Limb (tissue), 2 donors: Measurements from ENCODE around the gene RETNLB.

ENCODE experiments used
- DNase-seq, 2 donors: peaks; one replicate each; pipeline ENCODE4 v3.0.0-alpha.2; 2016; ENCODE audit errors: extremely low spot score in 2 of 2

Gene RETNLB, protein sequence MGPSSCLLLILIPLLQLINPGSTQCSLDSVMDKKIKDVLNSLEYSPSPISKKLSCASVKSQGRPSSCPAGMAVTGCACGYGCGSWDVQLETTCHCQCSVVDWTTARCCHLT

DNA sequence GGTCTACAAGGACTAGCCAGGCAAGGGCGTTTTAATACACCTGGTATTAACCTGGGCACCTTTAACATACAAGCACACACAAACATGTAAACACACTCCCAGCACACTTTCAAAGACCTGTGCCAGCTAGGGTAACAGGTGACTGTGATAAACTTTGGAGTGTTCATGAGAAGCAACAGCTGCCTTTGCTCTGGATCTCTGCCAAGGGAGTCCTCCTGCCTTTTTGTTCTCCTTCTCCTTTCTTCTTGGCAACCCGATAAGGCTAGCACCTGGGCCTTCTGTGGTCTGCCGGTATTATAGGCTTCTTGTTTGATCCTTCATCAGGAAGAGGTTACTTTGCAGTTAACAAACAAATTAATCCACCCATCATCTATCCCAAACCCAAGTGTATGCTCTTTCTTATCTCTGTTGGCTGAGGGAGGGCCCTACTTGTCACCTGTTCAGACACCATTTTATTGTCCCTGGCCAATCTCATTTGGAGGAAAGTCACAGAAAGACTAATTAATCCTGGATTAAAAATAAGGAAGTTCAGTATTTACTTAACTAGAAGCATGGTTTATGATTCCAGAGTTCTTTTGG, at the start of gene RETNLB:
Gene RETNLB (minus strand): TSS at position 7 of the 579 bp plus-strand sequence. CDS start 225 bp downstream, outside the sequence.
- DNase-seq: no peak

DNA sequence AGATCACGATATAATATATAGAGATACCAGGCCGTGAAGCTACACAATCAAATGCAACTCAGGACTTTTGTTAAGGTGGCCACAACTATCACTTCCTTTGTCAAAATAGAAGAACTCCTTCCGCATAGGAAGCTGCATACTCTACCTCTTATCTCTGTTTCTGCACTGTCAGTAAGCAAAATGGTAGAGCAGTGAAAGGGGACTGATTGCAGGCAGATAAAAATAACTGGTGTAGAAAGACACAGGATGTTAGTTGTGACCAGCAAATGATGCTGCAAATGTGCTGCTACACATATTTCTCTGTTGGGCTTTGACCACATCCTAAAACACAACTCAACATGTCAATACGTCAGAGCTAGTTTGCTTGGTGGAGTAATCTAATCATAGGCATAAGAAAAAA, 49.1 kb upstream of the RETNLB start:
- no peak for DNase-seq

GRCh38 chr3:108804966-108805365, 47.8 kb upstream of the RETNLB start:
- no peak for DNase-seq

DNA sequence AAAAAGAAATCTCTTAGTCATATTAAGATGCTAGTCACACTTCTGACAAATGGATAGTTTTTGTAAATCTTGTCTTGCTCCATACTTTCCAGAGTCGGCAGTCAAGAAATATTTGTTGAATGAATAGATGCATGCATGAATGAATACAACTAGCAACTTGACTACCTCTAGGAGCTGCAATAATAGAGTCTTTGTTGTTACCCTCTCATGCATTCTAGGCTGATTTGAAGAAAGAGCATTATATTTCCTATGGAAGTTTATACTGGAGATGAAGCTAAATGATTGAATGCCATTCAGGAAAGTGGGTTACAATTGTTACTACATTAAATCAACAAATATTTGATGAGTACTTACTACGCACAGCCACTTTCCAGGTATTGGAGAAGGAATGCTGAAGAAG, 47.2 kb upstream of the RETNLB start:
- no peak for DNase-seq

- DNase-seq: no peak
These were observed 34.3 kb upstream of the RETNLB start for GRCh38 chr3:108791473-108791872.

DNA sequence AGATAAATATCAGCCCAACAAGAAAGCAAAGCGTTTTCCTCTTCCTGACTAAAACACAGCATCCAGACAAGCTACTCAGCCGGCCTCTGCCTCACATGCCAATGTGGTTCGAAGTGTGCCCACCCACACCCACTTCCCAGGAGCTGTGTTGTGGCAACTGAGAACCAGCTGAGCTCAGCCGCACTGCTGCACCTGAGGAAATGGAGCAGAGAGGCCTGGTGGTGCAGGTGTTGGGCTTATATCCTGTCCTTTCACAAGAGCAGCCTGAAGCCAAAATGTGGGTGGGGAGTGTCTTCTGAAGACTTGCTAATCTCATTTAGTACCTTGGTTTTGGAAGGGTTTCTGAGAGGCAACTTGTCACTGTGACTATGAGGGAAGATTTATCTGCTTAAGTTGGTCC, 23.0 kb upstream of the RETNLB start:
- DNase-seq: no peak

DNA sequence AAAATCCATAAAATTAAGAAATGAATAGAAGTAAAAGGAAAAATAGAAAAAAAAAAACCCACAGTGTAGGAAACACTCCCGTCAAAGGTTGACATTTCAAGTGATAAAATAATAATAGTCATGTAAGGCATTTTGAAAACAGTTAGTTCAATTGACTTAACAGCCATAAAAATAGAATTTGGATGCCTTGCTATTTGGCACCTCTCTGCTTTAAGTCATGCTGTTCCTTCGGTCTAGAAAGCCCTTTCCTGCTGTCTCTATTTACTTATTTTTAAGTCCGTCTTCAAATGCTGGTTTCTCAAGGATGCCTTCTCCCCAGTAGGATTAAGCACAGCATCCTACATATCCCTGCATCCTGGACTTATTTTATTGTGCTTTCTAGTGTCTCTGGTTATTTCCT, 22.3 kb upstream of the RETNLB start:
- DNase-seq: no peak

DNA sequence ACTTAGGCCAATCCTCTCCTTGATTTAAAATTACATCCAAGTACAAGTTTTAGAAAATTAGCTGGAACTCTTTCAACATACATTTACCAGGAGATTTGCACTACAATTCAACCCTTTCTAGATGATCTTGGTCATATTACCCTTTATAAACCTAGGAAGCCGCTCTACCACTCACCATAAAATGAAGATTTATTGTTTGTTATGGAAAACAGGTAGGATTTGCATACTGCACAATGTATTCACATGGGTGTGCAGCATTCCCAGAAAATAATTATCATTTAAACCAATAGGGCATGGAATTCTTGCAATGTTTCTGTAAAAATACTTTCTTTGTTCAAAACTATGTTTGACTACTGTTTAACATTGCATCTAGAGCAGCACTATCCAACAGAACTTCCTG, 18.4 kb upstream of the RETNLB start:
- DNase-seq: no peak

DNA sequence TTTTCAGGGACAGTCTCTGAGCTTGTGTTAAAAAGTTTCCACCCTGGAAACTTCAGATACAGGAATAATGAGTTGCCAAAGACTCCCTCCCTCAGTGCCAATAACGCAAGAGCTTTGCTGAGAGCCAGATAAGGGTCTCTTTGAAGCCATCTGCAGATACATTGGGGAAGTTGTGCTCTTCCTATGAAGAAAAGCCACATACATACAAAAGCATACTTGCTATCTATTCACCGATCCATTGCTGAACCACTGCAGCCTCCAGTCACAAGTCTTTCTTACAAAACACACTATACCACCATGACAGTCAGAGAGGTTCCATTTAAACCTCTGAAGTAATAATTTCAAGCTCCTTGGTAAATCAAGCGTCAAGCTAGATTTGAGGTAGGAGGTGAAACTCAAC, 10.0 kb upstream of the RETNLB start:
- DNase-seq: no peak

GRCh38 chr3:108755686-108756085, 1.5 kb downstream of the RETNLB start:
- no peak for DNase-seq

- no peak for DNase-seq
These were observed 12.4 kb downstream of the RETNLB start for GRCh38 chr3:108744762-108745161.

DNA sequence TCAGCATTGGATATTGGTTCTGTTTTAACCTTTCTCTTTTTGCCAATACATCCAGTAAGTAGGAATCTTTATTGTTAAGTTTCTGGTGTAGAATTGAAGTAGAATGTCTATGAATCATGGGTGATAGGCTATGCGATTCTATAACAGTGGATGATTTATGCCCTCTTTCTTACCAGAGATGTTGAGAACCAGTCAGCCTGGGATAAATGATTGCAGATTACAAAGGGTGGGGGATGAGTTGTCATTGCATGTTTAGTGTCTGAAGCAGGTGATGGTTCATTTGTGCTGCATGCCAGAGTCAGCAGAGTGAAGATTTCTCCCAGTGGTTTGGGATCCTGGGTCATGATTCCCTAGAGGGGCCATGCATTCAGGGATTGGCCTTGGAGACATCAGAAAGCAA, 14.3 kb downstream of the RETNLB start:
- no peak for DNase-seq

DNA sequence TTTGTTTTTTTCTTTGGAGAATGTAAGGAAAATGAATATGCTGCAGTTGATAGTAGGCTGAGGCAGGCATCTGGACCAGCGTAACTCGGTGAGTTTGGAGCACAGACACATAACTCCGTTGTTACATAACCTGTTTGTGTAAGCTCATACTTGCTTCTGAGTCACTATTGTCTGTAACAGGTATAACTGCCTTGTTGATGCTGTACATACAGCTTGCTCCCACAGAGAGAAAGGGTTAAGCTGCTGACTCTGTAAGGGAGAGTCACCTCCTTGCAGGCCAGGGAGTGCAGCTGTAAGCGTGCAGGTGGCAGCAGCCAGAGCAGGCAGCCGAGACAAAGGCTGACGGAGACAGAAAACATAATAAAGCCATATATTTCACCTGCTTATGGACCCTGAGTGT, 20.4 kb downstream of the RETNLB start:
- no peak for DNase-seq

DNA sequence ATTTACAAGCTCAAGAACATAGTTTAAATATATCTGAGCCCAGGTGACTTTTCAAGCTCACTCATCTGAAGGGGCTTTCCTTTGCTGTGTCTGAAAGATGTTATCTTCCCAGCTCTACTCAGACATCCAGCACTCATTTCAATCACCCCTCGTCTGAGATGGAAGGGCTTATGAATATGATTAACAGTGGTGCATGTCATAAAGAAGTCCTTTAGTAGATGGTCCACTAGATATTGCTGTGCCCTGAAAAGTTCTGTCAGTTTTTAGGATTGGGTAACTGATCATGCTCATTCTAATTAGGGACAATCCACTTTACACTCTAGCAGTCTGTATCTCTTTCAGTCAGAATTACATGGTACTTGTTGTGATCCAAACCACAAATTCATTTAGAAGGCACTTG, 28.3 kb downstream of the RETNLB start:
- DNase-seq: no peak

DNA sequence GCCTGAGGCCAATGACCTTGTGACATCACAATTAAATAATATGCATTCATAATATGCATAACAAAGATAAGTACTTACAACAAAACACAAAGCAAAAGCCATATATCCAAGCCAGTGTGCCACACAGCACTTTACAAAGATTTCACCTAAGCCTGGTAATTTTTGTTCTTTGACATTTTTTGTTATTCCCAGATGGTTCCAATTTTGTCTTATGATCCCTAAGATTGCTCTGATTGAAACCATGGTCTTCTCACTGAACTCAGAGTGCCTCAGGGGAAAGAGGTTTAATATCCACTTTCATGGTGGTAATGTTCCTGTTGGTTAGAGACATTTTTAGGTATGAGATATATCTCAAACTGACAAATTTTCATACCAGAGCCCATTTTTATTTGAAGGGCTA, 29.1 kb downstream of the RETNLB start:
- no peak for DNase-seq

- no peak for DNase-seq
These were observed 33.1 kb downstream of the RETNLB start for GRCh38 chr3:108724101-108724500.

- DNase-seq: no peak
These were observed 34.5 kb downstream of the RETNLB start for GRCh38 chr3:108722724-108723123.

DNA sequence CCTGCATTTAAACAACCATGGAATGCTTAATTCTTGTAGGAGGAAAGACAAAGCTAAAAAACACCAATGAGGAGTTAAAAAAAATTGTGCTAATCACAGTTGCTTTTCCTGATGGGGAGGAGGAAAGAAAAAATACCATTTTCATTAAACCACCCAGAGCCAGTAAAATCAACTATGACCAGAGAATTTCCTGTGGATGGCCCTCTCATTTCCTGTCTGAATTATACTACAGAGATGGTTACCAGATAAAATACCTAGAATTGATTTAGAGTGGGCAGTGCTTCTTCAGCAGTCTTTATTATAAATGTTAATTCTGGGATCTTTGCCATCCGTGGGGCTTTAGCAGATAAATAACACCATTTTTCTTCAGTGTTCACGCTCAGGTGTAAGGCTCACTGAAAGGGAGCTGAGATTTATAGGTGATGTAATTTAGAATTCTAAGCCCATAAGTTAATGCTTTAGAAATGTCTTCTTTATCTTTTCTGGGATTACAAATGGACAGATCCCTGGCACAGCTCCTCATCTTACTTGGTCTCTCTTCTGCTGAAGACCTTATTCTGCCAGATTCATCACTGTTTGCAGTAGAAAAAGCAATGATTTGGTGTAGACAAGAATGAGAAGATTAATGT, 37.9 kb downstream of the RETNLB start:
- DNase-seq: no peak

- DNase-seq: no peak
These were observed 38.8 kb downstream of the RETNLB start for GRCh38 chr3:108718454-108718853.

DNA sequence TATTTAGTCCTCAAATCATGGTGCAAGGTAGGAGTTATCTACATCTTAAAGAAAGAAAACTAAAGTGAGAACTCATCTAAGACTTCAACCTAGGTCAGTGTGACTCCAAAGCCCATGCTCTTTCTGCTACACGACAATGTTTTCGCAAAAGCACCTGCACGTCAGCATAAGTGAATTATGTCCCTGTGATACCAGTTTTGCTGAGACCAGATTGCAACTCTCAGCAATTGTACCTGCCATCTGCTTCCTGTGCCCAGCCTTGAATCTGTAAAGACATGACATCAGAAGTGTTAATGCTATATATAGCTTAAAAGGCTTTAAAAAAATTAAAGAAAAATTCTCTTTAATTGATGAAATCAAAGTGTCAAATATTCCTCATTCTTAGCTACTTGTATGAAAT, 43.4 kb downstream of the RETNLB start:
- no peak for DNase-seq

DNA sequence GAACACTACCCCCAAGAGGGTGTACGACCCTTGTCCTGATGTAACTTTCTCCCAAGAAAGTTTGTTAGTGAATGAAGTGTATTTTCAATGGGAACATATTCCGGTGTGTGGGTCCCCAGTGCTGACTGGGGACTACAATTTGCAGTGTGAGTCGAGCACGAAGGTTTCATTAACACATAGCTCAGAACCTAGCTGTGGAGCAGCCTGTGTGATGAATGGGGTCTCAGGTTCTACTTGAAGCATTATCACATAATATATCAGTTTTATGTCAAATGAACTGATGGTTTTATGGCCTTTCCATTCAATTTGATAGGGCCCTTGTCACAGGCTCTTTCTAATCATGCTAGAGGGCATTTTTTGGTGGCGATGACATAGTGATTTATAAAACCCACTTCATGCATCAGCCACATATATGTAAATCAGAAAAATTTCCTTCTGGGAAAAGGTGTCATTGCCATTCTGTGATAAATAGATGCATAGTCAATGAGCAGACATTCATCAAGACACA, 44.1 kb downstream of the RETNLB start:
- DNase-seq: no peak
